IMR-90 (cell line): ENCODE results near the gene IFNA13. TPM values are rescaled to one million over a fixed set of nuclear protein-coding genes. Genes with fewer than 3 reads are reported as not detected.

ENCODE experiments used
- ATAC-seq: fragments of 200-7000 bp; cut with Tn5 transposase; 2 replicates; pipeline ENCODE4 v1.9.1; 2020; ENCODE audit warnings: low read depth, mild to moderate bottlenecking, moderate library complexity
- BruUV-seq: library from RNA; stranded (reverse); fragments of 400-500 nt; replicated peaks from 2 replicates; lab custom pipeline; 2021; lab: Mats Ljungman, UMichigan
- CTCF ChIA-PET: fragments of 300-600 bp; formaldehyde crosslinking; extraction: SDS; loops from one replicate; lab custom pipeline; 2021; ENCODE audit warnings: antibody characterized with exemption; lab: Yijun Ruan, JAX
- POLR2A ChIA-PET: fragments of 300-600 bp; sonication (Branson Sonifier 250); formaldehyde crosslinking; loops from one replicate; lab custom pipeline; 2022; ENCODE audit warnings: antibody characterized with exemption; ENCODE audit not compliant: unreplicated experiment; lab: Charles Lee
- DNase-seq: peaks from one replicate; pipeline ENCODE4 v3.0.0; 2013
- H2AFZ ChIP-seq: replicated peaks from 2 replicates; pipeline ENCODE3; 2013; ENCODE audit warnings: low read length, mild to moderate bottlenecking; ENCODE audit not compliant: poor library complexity
- H2AK5ac ChIP-seq: 2 replicates; pipeline ENCODE4 v1.6.1; 2013; ENCODE audit warnings: low read depth, low read length, inconsistent platforms
- H2AK9ac ChIP-seq: replicated peaks from 2 replicates; pipeline ENCODE3; 2013; ENCODE audit warnings: mild to moderate bottlenecking, low read depth, low read length, moderate library complexity; ENCODE audit not compliant: poor library complexity
- H2BK120ac ChIP-seq: 2 replicates; pipeline ENCODE4 v1.6.1; 2013; ENCODE audit warnings: low read depth, low read length, inconsistent platforms
- H2BK15ac ChIP-seq: 3 replicates; pipeline ENCODE4 v1.6.1; 2013; ENCODE audit warnings: low read depth, low read length, inconsistent platforms
- H2BK20ac ChIP-seq: 2 replicates; pipeline ENCODE4 v1.6.1; 2013; ENCODE audit warnings: low read depth, mild to moderate bottlenecking, inconsistent platforms, low read length, moderate library complexity
- H2BK5ac ChIP-seq: 2 replicates; pipeline ENCODE4 v1.6.1; 2013; ENCODE audit warnings: mild to moderate bottlenecking, low read depth, low read length, inconsistent platforms; ENCODE audit not compliant: poor library complexity, severe bottlenecking
- H3K14ac ChIP-seq: replicated peaks from 2 replicates; pipeline ENCODE4 v1.6.1; 2013; ENCODE audit warnings: low read depth, low read length, inconsistent platforms
- H3K18ac ChIP-seq: 2 replicates; pipeline ENCODE4 v1.6.1; 2013; ENCODE audit warnings: low read depth, low read length, control low read depth
- H3K23ac ChIP-seq: 2 replicates; pipeline ENCODE4 v1.6.1; 2013; ENCODE audit warnings: low read depth, low read length, inconsistent platforms
- H3K27ac ChIP-seq: 2 replicates; pipeline ENCODE4 v1.5.1; 2013; ENCODE audit warnings: mild to moderate bottlenecking, control low read depth, low read length; ENCODE audit not compliant: insufficient read depth
- H3K27me3 ChIP-seq: 2 replicates; pipeline ENCODE4 v1.6.1; 2013; ENCODE audit warnings: low read length; ENCODE audit not compliant: control insufficient read depth, insufficient read depth
- H3K36me3 ChIP-seq: 2 replicates; pipeline ENCODE4 v1.6.1; 2013; ENCODE audit warnings: low read length, mixed read lengths; ENCODE audit not compliant: control insufficient read depth, insufficient read depth
- H3K4ac ChIP-seq: 2 replicates; pipeline ENCODE4 v1.6.1; 2013; ENCODE audit warnings: low read depth, low read length, inconsistent platforms
- H3K4me1 ChIP-seq: 2 replicates; pipeline ENCODE4 v1.6.1; 2013; ENCODE audit warnings: low read length, mixed read lengths; ENCODE audit not compliant: control insufficient read depth, insufficient read depth
- H3K4me2 ChIP-seq: 2 replicates; pipeline ENCODE4 v1.6.1; 2013; ENCODE audit warnings: low read depth, mild to moderate bottlenecking, control low read depth, low read length, moderate library complexity
- H3K4me3 ChIP-seq: 2 replicates; pipeline ENCODE4 v1.5.1; 2013; ENCODE audit warnings: low read depth, mild to moderate bottlenecking, control low read depth, low read length, moderate library complexity; ENCODE audit not compliant: insufficient read depth
- H3K56ac ChIP-seq: 2 replicates; pipeline ENCODE4 v1.6.1; 2013; ENCODE audit warnings: low read length, inconsistent platforms; ENCODE audit not compliant: insufficient read depth; ENCODE audit errors: extremely low read depth
- H3K79me1 ChIP-seq, 2 experiments: 2 replicates each; pipeline ENCODE4 v1.6.1; 2013; ENCODE audit warnings: low read length in 2 of 2, inconsistent platforms in 1 of 2, low read depth in 1 of 2
- H3K9ac ChIP-seq: 2 replicates; pipeline ENCODE4 v1.6.1; 2013; ENCODE audit warnings: low read depth, low read length, control low read depth
- H3K9me1 ChIP-seq: 2 replicates; pipeline ENCODE4 v1.6.1; 2013; ENCODE audit warnings: low read length, inconsistent platforms; ENCODE audit not compliant: insufficient read depth
- H3K9me3 ChIP-seq: 2 replicates; pipeline ENCODE4 v1.6.1; 2013; ENCODE audit warnings: low read length; ENCODE audit not compliant: control insufficient read depth, insufficient read depth
- H4K20me1 ChIP-seq: 2 replicates; pipeline ENCODE4 v1.6.1; 2013; ENCODE audit warnings: low read length, inconsistent platforms; ENCODE audit not compliant: insufficient read depth
- H4K5ac ChIP-seq: 2 replicates; pipeline ENCODE4 v1.6.1; 2013; ENCODE audit warnings: mild to moderate bottlenecking, low read depth, low read length, control low read depth
- H4K8ac ChIP-seq, 2 experiments: 2 replicates each; pipeline ENCODE4 v1.6.1; 2013; ENCODE audit warnings: low read depth in 2 of 2, low read length in 2 of 2, control low read depth in 1 of 2, inconsistent platforms in 1 of 2
- H4K91ac ChIP-seq: 2 replicates; pipeline ENCODE4 v1.6.1; 2013; ENCODE audit warnings: low read depth, low read length, inconsistent platforms; ENCODE audit not compliant: insufficient read depth
- BHLHE40 ChIP-seq: fragments of 150-350 bp; IDR thresholded peaks from 2 replicates; pipeline ENCODE4 v1.6.1; 2016; ENCODE audit warnings: mild to moderate bottlenecking, low read depth, low read length
- CEBPB ChIP-seq: IDR thresholded peaks from 2 replicates; pipeline ENCODE4 v1.6.1; 2012; ENCODE audit warnings: low read depth, low read length, improper control_type of control experiment
- CHD1 ChIP-seq: IDR thresholded peaks from 2 replicates; pipeline ENCODE4 v1.6.1; 2012; ENCODE audit warnings: low read depth, low read length, improper control_type of control experiment
- CTCF ChIP-seq: conservative IDR thresholded peaks from 2 replicates; pipeline ENCODE4 v1.5.1; 2012; ENCODE audit warnings: mild to moderate bottlenecking, low read depth, low read length, improper control_type of control experiment
- ELK1 ChIP-seq: fragments of 150-350 bp; IDR thresholded peaks from 2 replicates; pipeline ENCODE4 v1.6.1; 2016; ENCODE audit warnings: low read depth, mild to moderate bottlenecking, low read length, moderate library complexity, borderline replicate concordance
- FOS ChIP-seq: fragments of 150-350 bp; IDR thresholded peaks from 2 replicates; pipeline ENCODE4 v1.6.1; 2016; ENCODE audit warnings: low read depth, low read length
- MAFK ChIP-seq: IDR thresholded peaks from 2 replicates; pipeline ENCODE4 v1.6.1; 2012; ENCODE audit warnings: low read depth, low read length, improper control_type of control experiment
- MAZ ChIP-seq: IDR thresholded peaks from 2 replicates; pipeline ENCODE4 v1.6.1; 2012; ENCODE audit warnings: low read depth, mild to moderate bottlenecking, low read length, improper control_type of control experiment, moderate library complexity, borderline replicate concordance
- MXI1 ChIP-seq: IDR thresholded peaks from 2 replicates; pipeline ENCODE4 v1.6.1; 2012; ENCODE audit warnings: low read depth, mild to moderate bottlenecking, low read length, moderate library complexity, borderline replicate concordance
- NFE2L2 ChIP-seq: fragments of 150-350 bp; IDR thresholded peaks from 2 replicates; pipeline ENCODE4 v1.6.1; 2016; ENCODE audit warnings: low read depth, mild to moderate bottlenecking, low read length
- POLR2A ChIP-seq: IDR thresholded peaks from 2 replicates; pipeline ENCODE4 v1.6.1; 2012; ENCODE audit warnings: mild to moderate bottlenecking, low read depth, low read length
- RAD21 ChIP-seq: IDR thresholded peaks from 2 replicates; pipeline ENCODE4 v1.6.1; 2012; ENCODE audit warnings: low read length, improper control_type of control experiment
- RCOR1 ChIP-seq: IDR thresholded peaks from 2 replicates; pipeline ENCODE4 v1.6.1; 2012; ENCODE audit warnings: mild to moderate bottlenecking, low read length, improper control_type of control experiment; ENCODE audit not compliant: insufficient replicate concordance
- RFX5 ChIP-seq: IDR thresholded peaks from 2 replicates; pipeline ENCODE4 v1.8.0; 2012; ENCODE audit warnings: low read depth, mild to moderate bottlenecking, low read length, moderate library complexity
- SMC3 ChIP-seq: fragments of 150-350 bp; IDR thresholded peaks from 2 replicates; pipeline ENCODE4 v1.6.1; 2016; ENCODE audit warnings: low read depth, mild to moderate bottlenecking, antibody characterized with exemption, low read length, moderate library complexity
- USF2 ChIP-seq: fragments of 150-350 bp; IDR thresholded peaks from 2 replicates; pipeline ENCODE4 v1.6.1; 2017; ENCODE audit warnings: mild to moderate bottlenecking, antibody characterized with exemption, low read length, low read depth
- WGBS, 2 experiments: methylation state at CpG; one replicate each; pipeline versions ENCODE4 v1.1.5 to v1.1.7; 2013; ENCODE audit warnings: missing lambda C conversion rate in 2 of 2; ENCODE audit not compliant: insufficient read length in 1 of 2; ENCODE audit errors: extremely low coverage in 2 of 2; 5-methylcytosine and 5-hydroxymethylcytosine counted together
- dilution Hi-C: fragments of 300-500 bp; cut with HindIII; formaldehyde crosslinking; loops from one replicate; pipeline ENCODE4 v1.14.3; 2018; ENCODE audit warnings: low sequenced_read_pairs; ENCODE audit not compliant: unreplicated experiment
- in situ Hi-C: fragments of 300-500 bp; cut with MboI; formaldehyde crosslinking; loops from 3 replicates; pipeline ENCODE4 v1.14.3; 2019; ENCODE audit warnings: low sequenced_read_pairs, inconsistent platforms, mixed read lengths
- intact Hi-C: fragments of 100-400 bp; cut with micrococcal nuclease; formaldehyde crosslinking; loops from 2 replicates; pipeline ENCODE4 v1.10.0; 2022
- polyA plus RNA-seq, 3 experiments: library from polyadenylated mRNA; depleted of rRNA; stranded (reverse); fragments of >200 nt; gene quantifications; 2 replicates each; pipeline ENCODE4 v1.2.3, GENCODE V29; 2012; ENCODE audit warnings: low replicate concordance in 1 of 3
- total RNA-seq: library from RNA; depleted of rRNA; stranded (reverse); fragments of >200 nt; gene quantifications from 2 replicates; pipeline ENCODE4 v1.2.3, GENCODE V29; 2012

The IFNA13 gene
- total and polyA plus RNA-seq, 2 of the 4 experiments (the other 2 are of a cell fraction), result not detected

DNA sequence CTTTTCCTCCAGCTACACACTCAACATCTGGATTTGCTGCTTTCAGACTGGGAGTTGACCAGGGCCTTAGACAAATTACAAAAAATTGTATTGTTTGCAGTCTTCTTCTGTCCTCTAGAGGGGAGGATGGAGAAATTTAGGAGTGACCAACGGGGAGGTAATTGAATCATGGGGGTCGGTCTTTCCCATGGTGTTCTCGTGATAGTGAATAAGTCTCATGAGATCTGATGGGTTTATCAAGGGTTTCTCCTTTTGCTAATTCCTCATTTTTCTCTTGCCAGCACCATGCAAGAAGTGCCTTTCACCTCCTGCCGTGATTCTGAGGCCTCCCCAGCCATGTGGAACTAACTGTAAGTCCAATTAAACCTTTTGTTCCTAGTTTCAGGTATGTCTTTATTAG is 45.3 kb upstream of the IFNA13 start:
- no peak overlapping the region for H2BK120ac ChIP-seq
- H3K18ac ChIP-seq, result no peak overlapping the region
- H3K23ac ChIP-seq, result no peak overlapping the region
- WGBS, 2 experiments, result no CpG with 5 or more reads among the region's 4 CpGs
- ChIA-PET POLR2A (no interaction called here), CTCF (no interaction called here)
- no peak overlapping the region for H3K4ac ChIP-seq
- H2BK20ac ChIP-seq, result no peak overlapping the region
- H4K5ac ChIP-seq, result no peak overlapping the region
- H3K9me3 ChIP-seq, result no peaks in the 10 kb centered on the region
- H3K4me1 ChIP-seq, result no peaks in the 10 kb centered on the region
- H2BK5ac ChIP-seq, result no peak overlapping the region
- dilution Hi-C loops (no loop called here), intact Hi-C loops (no loop called here), in situ Hi-C loops (no loop called here)
- no peaks in the 10 kb centered on the region for H3K36me3 ChIP-seq
- BruUV-seq, result no TSS peak
- no peak overlapping the region for H2BK15ac ChIP-seq
- H2AFZ ChIP-seq, result no peak overlapping the region
- no peak overlapping the region for H3K9ac ChIP-seq
- H4K20me1 ChIP-seq, result no peaks in the 10 kb centered on the region
- H2AK9ac ChIP-seq, result no peak overlapping the region
- H3K14ac ChIP-seq, result no peak overlapping the region
- H3K4me3 ChIP-seq, result no peak overlapping the region
- peaks cover 13% of the 10 kb centered on the region for H3K27me3 ChIP-seq
- no peaks in the 10 kb centered on the region for H3K9me1 ChIP-seq
- no peaks in the 10 kb centered on the region for H3K79me1 ChIP-seq
- H4K8ac ChIP-seq, result no peak overlapping the region
- H4K91ac ChIP-seq, result no peak overlapping the region
- H2AK5ac ChIP-seq, result no peak overlapping the region
- no peak overlapping the region for H3K27ac ChIP-seq
- DNase-seq (no peak), ATAC-seq (no peak)
- H3K4me2 ChIP-seq, result no peak overlapping the region
- no peak overlapping the region for H3K56ac ChIP-seq
- no peak for TF ChIP-seq FOS
- TF ChIP-seq RFX5, result no peak
- TF ChIP-seq CHD1, result no peak
- TF ChIP-seq MXI1, result no peak
- no peak for TF ChIP-seq CTCF
- TF ChIP-seq RAD21, result no peak
- TF ChIP-seq POLR2A, result no peak
- TF ChIP-seq SMC3, result no peak
- TF ChIP-seq USF2, result no peak
- TF ChIP-seq CEBPB, result no peak
- TF ChIP-seq ELK1, result no peak
- TF ChIP-seq RCOR1, result no peak
- no peak for TF ChIP-seq MAZ
- TF ChIP-seq BHLHE40, result no peak
- TF ChIP-seq MAFK, result no peak
- TF ChIP-seq NFE2L2, result no peak
